T follicular helper cell (primary cell): Measurements from ENCODE around the gene APBB2.

ENCODE experiments used
- DNase-seq: peaks from one replicate; pipeline ENCODE4 v3.0.0-alpha.2; 2020; ENCODE audit warnings: low read depth

Gene APBB2

GRCh38 chr4:41102414-41103092 lies 111.8 kb downstream of the APBB2 start:
- DNase-seq = no peak

GRCh38 chr4:41098093-41099048 lies 116.0 kb downstream of the APBB2 start:
- DNase-seq = no peak

- no peak for DNase-seq
These were observed 118.4 kb downstream of the APBB2 start for GRCh38 chr4:41095973-41096372.

GRCh38 chr4:41095192-41095872 lies 119.0 kb downstream of the APBB2 start:
- no peak for DNase-seq

GRCh38 chr4:41092128-41092527 lies 122.2 kb downstream of the APBB2 start:
- no peak for DNase-seq

- DNase-seq = no peak
These were observed 132.5 kb downstream of the APBB2 start for GRCh38 chr4:41081847-41082246.

- DNase-seq = no peak
These were observed 133.4 kb downstream of the APBB2 start for GRCh38 chr4:41080976-41081375.

- no peak for DNase-seq
These were observed 134.3 kb downstream of the APBB2 start for GRCh38 chr4:41079881-41080560.

- DNase-seq = no peak
These were observed 136.7 kb downstream of the APBB2 start for GRCh38 chr4:41077628-41078027.

GRCh38 chr4:41076481-41076880 lies 137.9 kb downstream of the APBB2 start:
- no peak for DNase-seq

- no peak for DNase-seq
These were observed 140.1 kb downstream of the APBB2 start for GRCh38 chr4:41074215-41074614.

GRCh38 chr4:41072021-41072777 lies 142.1 kb downstream of the APBB2 start:
- DNase-seq = no peak

- no peak for DNase-seq
These were observed 143.6 kb downstream of the APBB2 start for GRCh38 chr4:41070516-41071281.

GRCh38 chr4:41069838-41070237 lies 144.5 kb downstream of the APBB2 start:
- no peak for DNase-seq

- DNase-seq = no peak
These were observed 145.1 kb downstream of the APBB2 start for GRCh38 chr4:41069257-41069656.

GRCh38 chr4:41067369-41067768 lies 147.0 kb downstream of the APBB2 start:
- no peak for DNase-seq

- no peak for DNase-seq
These were observed 148.3 kb downstream of the APBB2 start for GRCh38 chr4:41066049-41066448.

GRCh38 chr4:41065434-41066006 lies 148.8 kb downstream of the APBB2 start:
- no peak for DNase-seq

- DNase-seq = no peak
These were observed 149.4 kb downstream of the APBB2 start for GRCh38 chr4:41064953-41065352.
